ENCODE data around the gene XCL2. TPM values are rescaled to one million over a fixed set of nuclear protein-coding genes. Genes with fewer than 3 reads are reported as not detected.
"Not testable (repeated sequence)": the region's sequence is repeated elsewhere in the genome, so short reads cannot be mapped to it uniquely, and the experiment has no call there.

Gene XCL2, protein sequence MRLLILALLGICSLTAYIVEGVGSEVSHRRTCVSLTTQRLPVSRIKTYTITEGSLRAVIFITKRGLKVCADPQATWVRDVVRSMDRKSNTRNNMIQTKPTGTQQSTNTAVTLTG
- 1 to 10 TPM; 1.5 to 4.9 TPM for total RNA-seq

DNA sequence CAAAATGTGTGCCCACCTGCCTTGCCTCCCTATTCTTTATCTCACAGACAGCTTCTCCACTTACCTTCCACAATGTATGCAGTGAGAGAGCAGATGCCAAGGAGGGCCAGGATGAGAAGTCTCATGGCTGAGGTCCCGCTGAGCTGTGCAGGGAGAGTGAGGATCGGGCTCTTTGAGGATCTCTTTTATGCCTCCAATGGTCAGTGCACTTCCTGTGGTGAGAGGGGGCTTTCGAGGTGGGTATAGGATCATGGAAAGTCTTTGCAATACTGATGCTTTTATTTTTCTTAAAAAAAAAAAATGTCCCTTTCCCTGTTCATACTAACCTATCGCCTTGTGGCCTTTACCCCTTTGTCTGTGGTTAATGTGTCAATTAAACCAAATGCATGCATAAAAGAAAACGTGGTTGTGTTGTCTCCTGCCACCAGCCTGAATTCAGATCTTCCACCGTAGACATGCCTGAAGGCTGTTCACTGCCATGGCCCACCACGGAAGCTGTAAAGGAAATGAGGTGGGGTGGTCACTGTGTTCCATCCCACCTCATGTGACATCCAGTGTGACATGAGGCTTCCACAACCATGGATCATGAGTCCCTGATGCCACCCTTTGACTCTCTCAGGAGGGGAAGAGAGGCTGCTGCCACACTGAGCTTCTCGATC is at the start of gene XCL2:
TSS of gene XCL2 (minus strand) at position 158 of the 659 bp plus-strand sequence. CDS start at position 125, 33 bp downstream.
- not testable (repeated sequence) for H3K9me3 Mint-ChIP-seq; H3K36me3 Mint-ChIP-seq; DNase-seq (ENCODE audit: low spot score in 2 of 2); H3K27ac Mint-ChIP-seq
- ATAC-seq: peak in 1 of 2 donors; percentile 60

DNA sequence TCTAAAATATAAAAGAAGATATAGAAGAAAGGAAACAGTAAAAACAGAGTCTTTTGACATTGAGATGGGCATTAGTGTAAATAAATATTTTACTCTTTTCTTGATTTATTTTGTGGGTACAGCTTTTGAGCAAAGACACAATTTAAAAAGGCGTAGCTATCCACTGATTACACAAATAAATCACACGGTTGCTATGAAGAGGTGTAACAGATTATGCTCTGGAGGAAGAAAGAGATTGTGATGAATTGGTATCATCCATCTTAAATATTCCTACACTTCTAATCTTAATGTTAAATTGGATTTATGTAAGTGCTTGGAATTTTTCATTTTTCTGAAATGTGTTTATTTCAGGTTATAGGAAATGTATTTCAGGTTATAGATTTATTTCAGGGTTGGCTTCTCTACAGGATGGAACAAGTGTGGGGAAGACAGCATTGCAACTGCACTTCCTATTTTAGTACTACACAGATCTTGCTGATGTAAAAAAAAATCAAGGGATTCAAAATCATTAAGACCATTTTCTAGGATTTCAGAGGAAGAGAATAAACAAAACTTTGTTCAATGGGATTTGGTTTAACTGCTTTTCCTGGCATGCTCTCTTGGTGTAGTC is 47.9 kb upstream of the XCL2 start:
- Mint-ChIP-seq H3K36me3 (no peaks in the 10 kb centered on the region), H3K27ac (no peak overlapping the region), H3K9me3 (peaks cover 0 to 5% of the 10 kb centered on the region in 2 donors)
- DNase-seq (ENCODE audit: low spot score in 2 of 2) (no peak), ATAC-seq (no peak)

DNA sequence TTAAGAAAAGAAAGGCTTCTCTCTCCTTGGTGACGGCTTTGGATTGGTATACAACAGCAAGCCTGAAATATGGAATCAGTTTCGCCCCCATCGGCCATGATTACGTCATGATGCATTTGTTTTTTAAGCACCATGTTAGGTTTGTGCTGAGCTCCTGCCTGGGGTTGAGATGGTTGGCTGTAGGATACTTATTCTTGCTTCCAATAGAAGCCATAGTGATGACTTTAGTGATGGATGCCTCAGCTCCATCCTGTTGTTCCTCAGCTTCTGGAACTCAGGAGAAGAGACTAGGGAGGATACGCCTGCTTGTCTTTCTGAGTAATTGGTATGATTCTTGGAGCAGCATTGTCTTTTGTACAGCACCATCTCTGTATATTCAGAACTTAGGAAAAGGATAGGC is 47.3 kb upstream of the XCL2 start:
- peaks cover 0 to 5% of the 10 kb centered on the region in 2 donors for H3K9me3 Mint-ChIP-seq
- ATAC-seq: no peak
- H3K36me3 Mint-ChIP-seq: no peaks in the 10 kb centered on the region

DNA sequence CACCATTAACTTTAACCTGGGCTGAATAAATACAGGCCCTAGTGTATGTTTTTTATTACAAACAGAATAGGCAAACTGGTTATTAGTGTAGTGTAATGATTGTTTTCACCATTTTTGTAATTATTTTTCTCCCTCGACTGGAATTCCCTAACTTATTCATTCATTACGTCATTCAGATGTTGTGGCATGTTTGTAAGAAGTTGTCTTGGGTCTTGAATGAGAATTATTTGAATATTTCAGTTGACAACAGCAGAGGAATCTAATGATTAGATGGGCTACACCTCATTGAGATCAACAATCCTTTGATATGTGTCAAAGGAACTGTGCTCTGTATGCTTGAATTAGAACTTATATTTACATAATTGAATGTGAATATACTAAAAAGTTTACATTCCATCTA is 45.4 kb upstream of the XCL2 start:
- Mint-ChIP-seq H3K9me3 (peaks cover 0 to 5% of the 10 kb centered on the region in 2 donors), H3K36me3 (no peaks in the 10 kb centered on the region), H3K27ac (no peak overlapping the region)
- DNase-seq (ENCODE audit: low spot score in 2 of 2): no peak
- no peak for ATAC-seq

More for the DNA sequence above, 47.3 kb upstream of the XCL2 start:
- DNase-seq (ENCODE audit: low spot score in 2 of 2): no peak
- H3K27ac Mint-ChIP-seq: no peak overlapping the region

DNA sequence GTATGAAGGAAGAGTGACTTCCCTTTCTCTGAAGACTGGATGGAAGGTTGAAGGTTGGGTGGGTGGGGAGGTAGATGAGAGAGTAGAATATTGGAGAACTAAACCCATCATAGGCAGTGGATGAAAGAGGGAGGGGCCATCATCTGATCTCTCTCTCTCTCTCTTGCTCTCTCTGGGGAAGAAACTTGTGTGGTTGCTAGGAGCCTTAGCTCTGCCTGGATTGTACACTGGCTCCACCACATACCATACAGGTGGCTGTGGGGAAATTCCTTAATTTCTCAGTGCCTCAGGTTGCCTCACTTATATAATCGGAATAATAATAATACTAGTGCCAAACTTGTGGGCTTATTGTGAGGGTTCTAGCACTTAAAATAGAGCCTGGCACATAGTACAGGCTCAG is 42.1 kb upstream of the XCL2 start:
- ATAC-seq: no peak
- H3K27ac Mint-ChIP-seq: no peak overlapping the region
- no peaks in the 10 kb centered on the region for H3K36me3 Mint-ChIP-seq
- DNase-seq (ENCODE audit: low spot score in 2 of 2): no peak
- H3K9me3 Mint-ChIP-seq: peaks cover 0 to 5% of the 10 kb centered on the region in 2 donors

DNA sequence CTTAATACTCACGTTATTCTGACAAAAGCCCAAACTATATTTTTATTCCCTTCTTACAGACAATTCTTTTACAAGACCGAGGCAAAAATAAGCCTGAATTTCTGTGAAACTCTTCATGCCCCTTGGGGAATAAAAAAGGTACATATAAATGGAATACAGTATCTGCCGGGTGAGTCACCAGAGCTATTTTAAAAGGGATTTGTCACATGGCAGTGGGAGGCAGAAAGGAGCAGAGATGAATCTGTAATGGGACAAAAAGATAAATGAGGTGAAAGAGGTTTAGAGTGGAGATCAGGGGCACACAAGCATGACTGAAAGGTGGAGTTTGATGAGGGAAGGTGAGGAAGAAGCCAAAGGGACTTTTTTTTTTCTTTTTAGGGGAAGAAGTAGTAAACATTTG is 41.4 kb upstream of the XCL2 start:
- Mint-ChIP-seq H3K9me3 (peaks cover 0 to 5% of the 10 kb centered on the region in 2 donors), H3K27ac (no peak overlapping the region)
- ATAC-seq: no peak

DNA sequence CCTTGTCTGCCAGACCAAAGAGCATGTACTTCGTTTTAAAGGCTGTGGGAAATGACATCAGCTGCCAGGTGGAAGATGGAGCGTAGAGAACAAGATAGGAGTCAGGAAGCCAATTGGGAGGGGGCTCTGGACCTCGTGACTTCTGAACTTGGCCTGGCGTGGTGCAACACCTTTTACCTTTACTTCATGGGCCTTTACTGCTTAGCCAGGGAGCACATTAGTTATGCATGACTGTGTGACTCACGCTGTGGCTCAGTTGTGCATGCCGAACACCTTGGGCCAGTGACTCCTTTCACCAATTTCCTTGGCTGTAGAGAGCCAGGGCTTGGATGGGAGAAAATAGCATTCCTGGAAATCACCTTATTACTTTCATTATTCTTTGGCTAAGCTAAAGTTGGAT is 39.8 kb upstream of the XCL2 start:
- ATAC-seq: no peak

More for the DNA sequence above, 41.4 kb upstream of the XCL2 start:
- H3K36me3 Mint-ChIP-seq: no peaks in the 10 kb centered on the region
- no peak for DNase-seq (ENCODE audit: low spot score in 2 of 2)

DNA sequence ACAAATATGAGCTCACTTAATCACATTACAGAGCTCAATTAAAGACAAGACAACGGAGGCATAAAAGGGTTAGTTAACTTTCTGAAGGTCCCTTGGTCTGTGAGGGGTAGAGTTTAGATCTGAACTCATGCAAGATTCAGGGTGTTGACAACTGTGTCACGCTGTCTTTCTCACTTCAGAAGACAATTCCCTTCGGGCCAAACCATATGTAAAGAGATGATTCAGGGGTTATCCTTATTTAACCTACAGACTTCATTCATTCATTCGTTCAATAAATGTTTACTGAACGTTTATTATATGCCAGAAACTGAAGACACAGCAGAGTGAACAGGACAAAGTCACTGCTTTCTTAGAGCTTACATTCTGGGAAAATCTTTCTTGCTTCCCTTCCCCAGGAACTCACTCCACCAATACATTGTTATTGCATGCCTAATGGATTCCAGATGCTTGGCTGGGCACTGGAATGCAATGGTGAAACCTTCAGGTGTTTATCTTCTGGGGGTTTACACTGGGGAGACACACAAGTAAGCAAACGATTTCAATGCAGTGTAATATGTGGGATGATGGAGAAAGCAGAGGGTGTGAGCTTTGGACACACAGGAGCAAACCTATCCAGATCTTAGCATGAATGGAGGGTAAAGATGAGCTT is 39.0 kb upstream of the XCL2 start:
- DNase-seq (ENCODE audit: low spot score in 2 of 2): no peak
- H3K27ac Mint-ChIP-seq: no peak overlapping the region
- no peak for ATAC-seq
- H3K9me3 Mint-ChIP-seq: peaks cover 0 to 5% of the 10 kb centered on the region in 2 donors
- H3K36me3 Mint-ChIP-seq: no peaks in the 10 kb centered on the region

More for the DNA sequence above, 39.8 kb upstream of the XCL2 start:
- no peak for DNase-seq (ENCODE audit: low spot score in 2 of 2)
- Mint-ChIP-seq H3K36me3 (no peaks in the 10 kb centered on the region), H3K27ac (no peak overlapping the region), H3K9me3 (peaks cover 0 to 5% of the 10 kb centered on the region in 2 donors)

DNA sequence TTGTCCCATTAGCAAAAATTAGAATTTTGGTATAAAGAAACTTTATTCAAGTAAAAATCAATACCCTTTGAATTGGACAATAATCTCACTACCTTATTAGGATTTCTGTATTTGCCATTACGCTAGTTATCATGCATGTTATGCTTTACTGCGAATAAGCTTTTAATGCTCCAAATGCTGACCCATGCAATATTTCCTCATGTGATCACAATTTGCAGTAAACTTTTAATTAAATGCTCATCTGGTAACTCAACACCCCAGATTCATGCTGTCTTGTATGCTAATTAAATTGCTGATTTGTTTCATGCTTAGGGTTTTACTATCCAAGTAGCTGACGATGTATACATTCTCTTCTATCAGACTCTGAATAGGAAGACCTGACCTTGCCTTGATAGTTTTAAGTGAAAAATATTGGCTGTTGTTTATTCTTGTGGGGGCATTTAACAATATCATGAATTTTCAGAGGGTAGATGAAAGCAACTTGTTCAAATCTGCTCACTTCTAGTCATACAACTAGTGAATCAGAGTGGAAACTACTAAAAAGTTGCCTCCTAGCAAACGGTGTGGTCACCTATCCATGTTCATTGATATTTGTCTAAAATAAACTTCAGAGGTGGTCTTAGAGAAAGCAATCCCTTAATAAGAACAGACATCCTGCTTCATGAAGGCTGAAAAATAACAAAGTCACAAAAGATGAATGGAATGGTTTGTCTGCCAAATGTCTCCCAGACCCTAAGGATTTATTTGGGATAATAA is 38.2 kb upstream of the XCL2 start:
- DNase-seq (ENCODE audit: low spot score in 2 of 2) (no peak), ATAC-seq (no peak)
- Mint-ChIP-seq H3K36me3 (no peaks in the 10 kb centered on the region), H3K9me3 (no peaks in the 10 kb centered on the region), H3K27ac (no peak overlapping the region)

DNA sequence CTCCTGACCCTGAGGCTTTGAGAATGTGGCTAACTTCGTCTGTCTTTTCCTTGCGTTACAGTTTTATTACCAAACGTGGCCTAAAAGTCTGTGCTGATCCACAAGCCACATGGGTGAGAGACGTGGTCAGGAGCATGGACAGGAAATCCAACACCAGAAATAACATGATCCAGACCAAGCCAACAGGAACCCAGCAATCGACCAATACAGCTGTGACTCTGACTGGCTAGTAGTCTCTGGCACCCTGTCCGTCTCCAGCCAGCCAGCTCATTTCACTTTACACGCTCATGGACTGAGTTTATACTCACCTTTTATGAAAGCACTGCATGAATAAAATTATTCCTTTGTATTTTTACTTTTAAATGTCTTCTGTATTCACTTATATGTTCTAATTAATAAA is 37.2 kb upstream of the XCL2 start:
- DNase-seq (ENCODE audit: low spot score in 2 of 2); H3K27ac Mint-ChIP-seq; ATAC-seq; H3K9me3 Mint-ChIP-seq; H3K36me3 Mint-ChIP-seq: not testable (repeated sequence)

DNA sequence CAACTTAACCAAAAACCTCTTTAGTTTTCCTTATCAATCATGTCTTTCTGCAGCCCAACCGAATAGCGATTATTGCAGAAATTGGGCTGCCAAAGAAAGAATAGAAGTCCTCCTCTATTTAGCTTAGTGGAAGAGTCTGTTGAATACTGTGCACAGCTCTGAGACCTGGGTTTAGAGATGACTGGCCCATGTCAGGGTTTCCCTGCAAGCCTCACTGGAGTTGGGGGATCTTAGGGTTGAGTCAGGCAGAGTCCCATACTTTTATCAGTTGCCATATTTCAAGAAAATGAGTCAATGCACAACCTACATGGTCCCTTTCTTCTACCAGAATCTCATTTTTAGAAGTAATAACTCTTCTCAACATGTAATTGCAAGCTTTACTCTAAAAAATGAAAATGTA is 36.5 kb upstream of the XCL2 start:
- H3K9me3 Mint-ChIP-seq; H3K36me3 Mint-ChIP-seq; DNase-seq (ENCODE audit: low spot score in 2 of 2); H3K27ac Mint-ChIP-seq: not testable (repeated sequence)
- ATAC-seq: peak; percentile 59 to 93

DNA sequence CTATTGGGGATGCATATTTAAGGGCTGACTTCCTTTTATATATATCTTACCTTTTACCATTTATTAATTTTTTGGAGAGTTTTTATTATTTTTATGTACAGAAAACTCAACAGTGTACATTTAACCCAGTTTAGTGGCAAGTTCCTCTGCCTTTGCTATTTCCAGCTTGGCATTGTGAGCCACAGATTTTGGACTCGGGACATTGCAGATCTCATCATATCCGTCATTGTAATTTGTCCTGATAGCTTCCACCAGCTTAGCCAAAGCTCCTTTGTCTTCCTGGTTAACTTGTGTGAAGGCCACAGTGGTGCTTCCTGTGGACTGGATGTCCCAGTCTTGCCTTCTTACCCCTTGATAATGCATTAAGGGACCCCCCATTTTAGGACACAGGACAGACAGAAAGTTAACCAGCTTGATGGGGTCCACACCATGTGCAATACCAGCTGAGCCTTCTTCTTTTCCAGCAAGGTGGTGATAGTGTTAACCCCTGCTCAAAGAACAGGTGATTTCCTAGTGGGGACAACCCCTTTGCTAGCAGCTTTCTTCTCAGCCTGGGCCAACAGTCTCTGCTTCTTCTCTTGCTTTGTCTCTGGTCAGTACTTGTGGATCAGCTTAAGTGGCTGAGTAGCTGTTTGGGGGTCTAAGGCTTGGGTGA is 34.9 kb upstream of the XCL2 start:
- not testable (repeated sequence) for H3K36me3 Mint-ChIP-seq; ATAC-seq; H3K9me3 Mint-ChIP-seq; H3K27ac Mint-ChIP-seq; DNase-seq (ENCODE audit: low spot score in 2 of 2)

DNA sequence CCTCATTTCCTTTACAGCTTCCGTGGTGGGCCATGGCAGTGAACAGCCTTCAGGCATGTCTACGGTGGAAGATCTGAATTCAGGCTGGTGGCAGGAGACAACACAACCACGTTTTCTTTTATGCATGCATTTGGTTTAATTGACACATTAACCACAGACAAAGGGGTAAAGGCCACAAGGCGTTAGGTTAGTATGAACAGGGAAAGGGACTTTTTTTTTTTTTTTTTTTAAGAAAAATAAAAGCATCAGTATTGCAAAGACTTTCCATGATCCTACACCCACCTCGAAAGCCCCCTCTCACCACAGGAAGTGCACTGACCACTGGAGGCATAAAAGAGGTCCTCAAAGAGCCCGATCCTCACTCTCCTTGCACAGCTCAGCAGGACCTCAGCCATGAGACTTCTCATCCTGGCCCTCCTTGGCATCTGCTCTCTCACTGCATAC is 32.5 kb upstream of the XCL2 start, which contains the start of gene XCL1:
TSS of gene XCL1 (plus strand) at position 361 of the 444 bp plus-strand sequence. CDS start at position 394, 33 bp downstream.
- not testable (repeated sequence) for H3K9me3 Mint-ChIP-seq; H3K27ac Mint-ChIP-seq; DNase-seq (ENCODE audit: low spot score in 2 of 2); H3K36me3 Mint-ChIP-seq
- peak; percentile 40 to 80 for ATAC-seq

DNA sequence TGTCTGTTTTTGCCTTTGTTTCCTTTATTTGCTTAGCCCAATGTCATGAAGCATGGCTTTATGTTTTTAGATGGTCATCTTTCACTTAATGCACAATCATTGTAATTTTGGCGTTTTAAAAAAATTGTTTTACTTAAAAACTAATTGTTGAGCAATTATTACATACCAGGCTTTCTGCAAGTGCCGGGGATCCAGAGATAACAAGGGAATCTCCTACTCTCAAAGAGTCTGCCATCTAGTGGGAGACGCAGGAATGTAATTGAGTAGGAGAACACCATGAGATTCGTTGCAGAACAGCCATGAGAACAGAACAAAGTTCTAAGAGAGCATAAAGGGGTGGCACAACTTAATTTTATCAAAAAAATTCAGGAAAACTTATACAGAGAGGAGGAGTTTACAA is 30.4 kb upstream of the XCL2 start:
- DNase-seq (ENCODE audit: low spot score in 2 of 2); H3K27ac Mint-ChIP-seq; H3K9me3 Mint-ChIP-seq; ATAC-seq; H3K36me3 Mint-ChIP-seq: not testable (repeated sequence)

DNA sequence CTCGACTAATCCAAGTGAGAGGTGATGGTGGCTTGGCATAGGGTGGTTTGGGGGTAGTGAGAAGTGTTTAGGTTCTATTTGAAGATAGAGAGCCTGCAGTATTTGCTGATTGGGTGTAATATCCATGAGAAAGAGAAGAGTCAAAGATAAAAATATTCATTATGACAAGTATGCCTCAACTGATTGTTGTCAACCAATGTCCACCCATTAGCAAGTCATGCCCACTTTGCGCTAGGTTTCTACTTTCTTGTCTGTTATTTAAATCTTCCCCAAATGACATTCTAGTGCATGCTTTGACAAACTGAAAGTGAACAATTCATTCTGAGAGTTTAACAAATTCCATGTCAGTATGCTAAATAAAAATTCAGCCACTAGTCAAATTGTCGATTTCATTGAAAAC is 28.8 kb upstream of the XCL2 start:
- no peak for DNase-seq (ENCODE audit: low spot score in 2 of 2)
- no peaks in the 10 kb centered on the region for H3K36me3 Mint-ChIP-seq
- peak in 1 of 2 donors; percentile 30 for ATAC-seq
- H3K9me3 Mint-ChIP-seq: no peaks in the 10 kb centered on the region
- H3K27ac Mint-ChIP-seq: no peak overlapping the region

DNA sequence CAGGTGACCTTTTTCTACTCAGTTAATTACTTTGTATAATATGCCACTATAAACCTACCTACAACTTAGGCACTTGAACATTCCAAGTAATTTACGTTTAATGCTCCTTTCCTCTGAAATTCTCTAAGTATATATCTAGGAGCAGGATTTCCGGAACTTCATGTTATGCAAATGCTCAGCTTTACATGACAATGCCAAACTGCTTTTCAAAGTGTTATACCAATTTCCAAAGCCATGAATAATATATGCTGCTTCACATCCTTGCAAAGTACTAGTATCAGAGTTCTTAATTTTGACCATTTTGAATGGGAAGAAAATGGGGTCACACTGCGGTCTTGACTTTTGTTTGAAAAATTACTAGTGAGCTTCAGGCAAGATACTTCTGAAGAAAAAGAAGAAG is 26.9 kb upstream of the XCL2 start:
- DNase-seq (ENCODE audit: low spot score in 2 of 2): no peak
- no peak overlapping the region for H3K27ac Mint-ChIP-seq
- ATAC-seq: no peak
- H3K36me3 Mint-ChIP-seq: no peaks in the 10 kb centered on the region
- H3K9me3 Mint-ChIP-seq: no peaks in the 10 kb centered on the region

Data from activated naive CD4-positive, alpha-beta T cell treated with anti-CD3 and anti-CD28 coated beads, Interleukin-2, amount 50 U/mL, for 72 hours (primary cell).